Posterior cingulate gyrus (tissue), 11 donors: ENCODE data around the gene SLC2A13.
"Not testable (repeated sequence)": the region's sequence is repeated elsewhere in the genome, so short reads cannot be mapped to it uniquely, and the experiment has no call there.

ENCODE experiments used
- DNase-seq, 10 donors: peaks; one replicate each; pipeline versions ENCODE4 v3.0.0 to v3.0.0-alpha.2; 2020 to 2021; ENCODE audit warnings: mixed read lengths in 3 of 10
- intact Hi-C: fragments of 100-400 bp; cut with DNase I; formaldehyde crosslinking; loops from one replicate; pipeline ENCODE4 v1.15.1; 2023

SLC2A13 gene

DNA sequence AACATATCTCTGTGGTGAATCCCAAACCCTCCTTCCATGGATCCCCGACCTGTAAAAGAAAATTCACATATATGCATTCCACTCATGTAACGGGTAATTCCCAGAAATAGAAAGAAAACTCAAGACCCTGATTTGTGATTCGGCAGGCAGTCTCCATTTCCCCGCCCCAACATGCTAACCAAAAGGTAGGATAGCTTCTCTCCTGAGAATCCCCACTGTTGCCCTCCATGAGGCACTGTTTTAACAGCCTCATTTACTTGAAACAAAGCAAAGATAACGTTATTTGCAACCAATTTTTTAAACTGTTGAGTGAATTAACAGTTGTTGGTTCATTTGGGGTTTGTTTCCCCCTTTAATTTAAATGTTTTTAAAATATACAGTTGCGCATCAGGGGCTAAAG lies 774 bp upstream of the SLC2A13 start:
- no peak for DNase-seq
- intact Hi-C loops = loop anchor here (1.0 kb wide), 2 partner anchors 95 to 341 kb away; no protein-coding TSS in a partner anchor

DNA sequence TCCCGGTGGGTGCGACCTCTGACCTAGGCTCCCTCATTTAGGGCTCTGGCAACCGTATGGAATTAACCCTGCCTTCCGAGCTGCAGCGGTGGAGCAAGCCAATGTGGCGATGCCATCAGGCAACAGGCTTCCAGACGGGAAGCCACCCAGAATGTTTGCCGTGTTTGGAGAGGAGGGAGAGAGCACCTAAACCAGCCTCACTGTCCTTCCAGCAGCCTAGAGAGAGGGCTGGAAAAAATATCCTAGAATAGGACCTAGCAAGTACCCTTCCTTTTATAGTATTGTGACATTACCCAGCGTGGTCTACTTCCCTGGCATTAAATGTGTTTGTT lies 287 bp upstream of the SLC2A13 start:
- no peak for DNase-seq
- intact Hi-C loops = no loop called here

DNA sequence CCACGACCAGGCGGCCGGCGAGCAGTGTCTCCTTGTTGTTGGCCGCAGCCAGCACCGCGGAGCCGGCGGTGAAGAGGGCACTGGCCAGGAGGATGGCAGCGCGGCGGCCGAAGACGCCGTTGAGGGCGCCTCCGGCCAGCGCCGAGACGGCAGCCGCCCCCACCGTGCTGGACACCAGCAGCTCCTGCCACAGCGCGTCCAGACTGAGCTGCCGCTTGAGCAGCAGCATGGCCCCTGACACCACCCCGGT lies 691 bp downstream of the SLC2A13 start:
- intact Hi-C loops = no loop called here
- DNase-seq = peak in 2 of 10 donors; percentile 17 to 84

DNA sequence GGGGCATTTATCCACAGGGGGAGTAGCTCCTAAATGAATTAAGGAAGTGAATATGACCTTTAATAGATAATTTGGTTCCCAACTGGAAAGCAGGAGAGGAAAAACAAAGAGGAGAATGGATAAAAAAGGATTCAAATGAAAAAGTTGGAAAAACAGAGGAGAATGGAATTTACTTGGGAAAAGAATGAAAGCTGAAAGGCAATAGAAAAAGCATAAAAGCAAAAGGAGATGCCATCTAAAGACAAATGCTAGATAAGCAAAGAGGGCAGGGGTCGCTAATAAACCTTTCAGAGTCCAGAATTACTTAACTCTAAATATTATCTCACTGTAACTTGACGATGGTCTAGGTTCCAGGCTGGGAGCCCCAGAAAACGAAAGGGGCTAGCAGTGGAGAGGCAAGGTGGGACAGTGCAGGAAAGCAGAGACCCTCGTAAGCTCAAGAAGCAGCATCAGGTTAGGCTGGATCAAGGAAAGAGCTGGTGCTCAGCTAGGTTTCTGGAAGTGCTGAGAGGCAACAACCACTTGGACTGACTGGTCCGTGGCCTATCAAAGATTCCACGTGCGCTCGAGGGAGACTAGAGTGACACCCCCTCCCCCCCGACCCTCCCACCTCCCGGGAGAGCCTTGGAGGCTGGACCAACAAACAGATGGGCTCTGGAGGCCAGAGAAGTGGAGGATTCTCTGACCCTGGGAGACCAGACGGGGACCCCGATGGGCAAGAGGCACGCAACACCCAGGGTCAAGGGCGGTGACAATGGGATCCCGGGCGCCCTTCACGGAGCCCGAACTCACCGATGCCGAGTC lies 1.2 kb downstream of the SLC2A13 start:
- intact Hi-C loops = no loop called here
- peak in 1 of 10 donors; percentile 5 for DNase-seq

DNA sequence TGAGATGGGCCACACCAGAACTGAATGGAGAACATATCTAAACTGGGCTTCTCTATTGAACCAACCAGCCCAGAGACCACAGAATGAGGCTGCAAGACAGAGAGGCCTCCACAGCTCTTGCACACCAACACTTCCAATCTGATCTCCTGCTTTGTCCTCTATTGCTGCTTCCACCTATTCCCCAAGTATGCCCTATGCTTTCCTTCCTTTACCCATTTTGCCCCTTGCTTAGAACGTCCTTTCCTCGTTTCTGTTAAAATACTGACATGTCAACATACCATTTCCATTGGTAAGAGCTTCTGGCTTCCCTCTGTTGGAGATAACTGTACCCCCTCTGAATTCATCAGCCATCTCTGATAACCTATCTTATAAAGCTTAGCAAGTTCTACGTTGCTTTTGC lies 2.8 kb downstream of the SLC2A13 start:
- DNase-seq = no peak
- intact Hi-C loops = no loop called here

DNA sequence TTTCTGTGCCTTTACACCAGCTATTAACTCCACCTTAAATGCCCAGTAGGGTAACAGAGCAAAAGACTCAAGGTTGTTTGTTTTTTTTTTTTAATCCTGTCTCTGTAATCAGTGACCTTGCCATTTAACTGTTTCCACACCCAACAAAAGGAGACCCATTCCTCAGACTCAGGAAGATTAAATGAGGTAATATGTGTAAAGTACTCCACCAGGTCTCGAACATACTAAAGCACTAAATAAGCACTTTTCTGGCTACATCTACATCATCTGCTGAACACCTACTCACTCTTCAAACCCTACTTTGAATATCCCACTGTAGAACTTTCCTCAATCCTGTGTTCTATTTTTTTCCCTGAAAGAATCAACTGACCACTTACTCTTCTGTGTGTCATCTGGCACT lies 4.1 kb downstream of the SLC2A13 start:
- DNase-seq = no peak
- intact Hi-C loops = no loop called here

- intact Hi-C loops = no loop called here
- DNase-seq = no peak
These were observed 6.4 kb downstream of the SLC2A13 start for GRCh38 chr12:40099423-40099853.

- DNase-seq = no peak
These were observed 7.3 kb downstream of the SLC2A13 start for GRCh38 chr12:40098406-40099145.

DNA sequence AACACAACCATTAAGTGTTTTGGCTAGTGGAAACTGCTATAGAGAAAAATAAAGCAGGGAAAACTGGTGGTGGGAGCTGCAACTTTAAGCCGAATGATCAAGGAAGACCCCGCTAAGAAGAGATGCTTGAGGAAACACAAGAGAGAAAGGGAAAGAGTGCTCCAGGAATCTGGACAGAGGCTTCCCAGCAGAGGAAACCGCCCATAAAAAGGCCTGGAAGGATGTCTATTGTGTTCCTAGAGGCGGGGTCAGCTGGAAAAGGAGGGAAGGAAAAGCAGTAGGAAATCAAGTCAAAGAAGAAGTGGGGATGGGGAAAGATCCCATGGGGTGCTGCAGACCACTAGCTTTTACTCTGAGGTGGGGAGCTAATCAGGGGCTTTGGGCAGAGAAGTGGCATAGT lies 12.4 kb downstream of the SLC2A13 start:
- no peak for DNase-seq
- intact Hi-C loops = no loop called here

More at GRCh38 chr12:40098406-40099145, 7.3 kb downstream of the SLC2A13 start:
- intact Hi-C loops = no loop called here

DNA sequence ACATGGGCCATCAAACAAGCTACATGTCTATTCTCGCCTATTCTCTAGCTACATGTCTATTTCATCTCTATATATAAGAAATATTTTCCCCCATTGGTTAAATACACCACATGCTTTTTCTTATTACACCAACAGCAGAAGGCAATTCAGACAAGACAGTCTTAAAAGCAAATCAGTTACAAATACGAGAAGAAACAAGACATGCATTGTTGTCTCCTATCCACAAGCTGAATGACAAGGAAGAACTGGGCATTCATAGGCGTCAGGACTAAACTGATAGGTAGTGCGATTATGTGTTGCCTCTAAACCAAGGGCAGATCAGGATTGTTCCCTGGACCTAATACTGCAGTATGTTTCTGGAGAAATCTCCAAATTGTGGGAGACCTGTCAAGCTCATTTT lies 19.4 kb downstream of the SLC2A13 start:
- intact Hi-C loops = no loop called here
- no peak for DNase-seq

- DNase-seq = no peak
- intact Hi-C loops = no loop called here
These were observed 27.6 kb downstream of the SLC2A13 start for GRCh38 chr12:40078266-40078665.

DNA sequence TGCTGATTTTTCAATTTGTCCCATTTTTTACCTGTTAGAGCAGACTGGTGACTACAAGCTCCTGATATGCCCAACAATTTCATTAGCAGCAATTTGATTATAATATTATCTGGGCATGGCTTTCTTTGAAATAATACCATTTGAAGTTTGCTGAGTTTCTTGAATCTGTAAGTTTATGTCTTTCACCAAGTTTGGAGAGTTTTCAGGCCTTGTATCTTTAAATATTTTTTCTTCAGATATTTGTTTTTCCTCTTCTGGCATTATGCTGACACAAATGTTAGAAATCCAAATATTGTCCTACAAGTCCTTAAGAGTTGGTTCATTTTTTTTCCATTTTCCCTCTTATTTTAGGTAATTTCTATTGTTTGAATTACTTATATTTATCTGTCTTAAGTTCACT lies 30.4 kb downstream of the SLC2A13 start:
- no peak for DNase-seq
- intact Hi-C loops = no loop called here

DNA sequence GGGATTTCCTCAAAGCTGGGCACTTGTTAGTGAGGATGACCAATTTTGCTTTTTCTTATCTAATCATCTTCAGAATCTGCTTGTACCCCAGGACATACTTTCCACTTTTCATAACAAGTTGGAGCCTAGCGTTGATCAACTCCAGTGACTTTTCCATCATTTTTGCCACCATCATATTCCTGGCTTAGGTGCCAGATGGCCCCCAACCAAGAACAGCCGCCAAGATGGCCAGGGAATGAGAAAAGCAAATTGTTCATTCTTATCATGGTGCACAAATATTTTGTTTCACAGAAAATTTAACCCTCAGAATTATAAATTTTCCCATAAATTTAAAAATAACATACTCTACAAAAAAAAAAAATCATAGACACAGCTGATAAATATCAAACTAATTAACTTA lies 37.5 kb downstream of the SLC2A13 start:
- intact Hi-C loops = no loop called here
- DNase-seq = no peak

DNA sequence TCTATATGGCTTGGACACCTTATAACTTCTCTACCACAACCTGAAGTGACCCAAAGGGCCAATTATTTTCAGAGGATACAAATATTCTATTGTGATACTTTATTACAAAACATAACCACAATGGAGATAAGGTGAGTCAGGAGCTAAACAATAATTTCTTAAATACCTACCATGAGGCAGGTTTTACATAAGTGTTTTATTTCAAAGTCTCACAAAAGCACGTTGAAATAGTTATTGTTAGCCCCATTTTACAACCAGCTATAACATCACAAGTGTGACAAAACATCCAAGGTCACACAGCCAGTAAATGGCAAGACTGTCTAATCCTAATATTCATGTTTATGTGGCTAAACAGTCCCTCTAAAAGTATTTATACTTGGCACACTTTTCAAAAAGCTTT lies 40.2 kb downstream of the SLC2A13 start:
- intact Hi-C loops = no loop called here
- no peak for DNase-seq

DNA sequence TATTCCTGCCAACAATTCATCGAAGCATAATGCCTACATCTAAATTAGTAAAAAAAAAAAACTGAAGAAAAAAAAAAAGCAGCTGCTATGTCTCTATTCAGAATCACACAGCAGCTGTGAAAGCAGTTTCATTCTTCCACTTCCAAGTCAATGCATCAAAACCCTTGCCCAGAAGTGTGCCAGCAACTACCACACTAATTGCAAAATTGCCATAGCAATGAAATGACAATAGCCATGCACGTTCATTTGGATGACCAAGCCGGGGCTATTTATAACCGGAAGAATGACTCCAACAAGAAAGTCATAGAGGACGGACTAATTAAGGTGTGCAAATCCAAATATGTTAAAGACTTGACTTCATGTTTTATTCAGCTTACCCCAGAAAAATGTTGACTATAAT lies 42.5 kb downstream of the SLC2A13 start:
- peak in 2 of 10 donors; percentile 10 to 20 for DNase-seq
- intact Hi-C loops = no loop called here

GRCh38 chr12:40058721-40059190 lies 47.1 kb downstream of the SLC2A13 start:
- intact Hi-C loops = no loop called here
- DNase-seq = peak in 1 of 10 donors; percentile 9

- intact Hi-C loops = no loop called here
- DNase-seq = no peak
These were observed 49.5 kb downstream of the SLC2A13 start for GRCh38 chr12:40056373-40056772.

- no peak for DNase-seq
- intact Hi-C loops = no loop called here
These were observed 50.1 kb downstream of the SLC2A13 start for GRCh38 chr12:40055776-40056175.

DNA sequence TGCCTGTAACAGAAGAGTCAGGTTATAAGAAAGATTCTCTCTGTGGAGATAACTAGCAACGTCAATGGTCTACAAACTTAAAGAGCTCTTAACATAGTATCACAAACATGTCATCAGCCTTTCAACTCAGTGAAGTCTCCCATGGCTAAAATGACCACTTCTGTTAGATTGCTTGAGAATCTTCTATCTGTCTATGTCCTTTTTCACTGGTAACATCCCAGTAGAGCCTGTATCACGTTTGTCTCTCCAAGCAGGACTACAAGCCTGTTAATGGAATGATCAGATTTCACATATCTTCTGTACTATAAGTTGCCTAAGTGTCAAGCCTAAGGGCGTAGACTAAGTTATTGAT lies 50.7 kb downstream of the SLC2A13 start:
- no peak for DNase-seq
- intact Hi-C loops = no loop called here

DNA sequence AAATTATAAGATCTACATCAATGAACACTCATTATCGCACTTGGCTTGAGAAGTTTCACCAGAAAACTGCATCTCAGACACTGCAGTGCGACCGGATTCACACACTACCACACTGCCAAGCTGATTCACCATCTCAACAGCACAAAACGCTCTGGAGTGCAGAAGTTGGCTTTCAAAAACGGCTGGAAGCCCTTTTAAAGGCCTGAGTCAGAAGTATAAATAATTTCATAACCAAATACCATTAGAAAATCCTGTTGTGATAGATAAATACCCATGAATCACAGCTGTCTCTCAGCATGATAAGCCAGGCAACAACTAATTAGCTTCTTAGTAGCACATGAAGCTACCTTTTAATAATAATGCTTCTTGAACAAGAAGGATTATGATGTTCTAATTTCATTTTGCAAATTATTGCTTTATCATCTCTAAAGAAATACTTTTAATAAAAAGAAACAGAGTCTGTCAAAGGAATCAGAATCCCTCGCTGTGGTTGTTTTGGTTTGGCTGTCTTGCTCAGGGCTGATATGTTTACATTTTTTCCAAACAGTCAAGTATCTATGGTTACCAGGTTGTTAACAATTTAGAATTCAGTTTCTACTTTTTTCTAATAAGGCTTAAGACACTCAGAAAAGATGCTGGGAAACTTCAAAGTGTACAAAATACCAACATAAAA lies 51.2 kb downstream of the SLC2A13 start:
- DNase-seq = peak in 6 of 10 donors; percentile 30 to 86 (median 40)
- intact Hi-C loops = no loop called here

- no peak for DNase-seq
- intact Hi-C loops = no loop called here
These were observed 56.6 kb downstream of the SLC2A13 start for GRCh38 chr12:40049268-40049667.

DNA sequence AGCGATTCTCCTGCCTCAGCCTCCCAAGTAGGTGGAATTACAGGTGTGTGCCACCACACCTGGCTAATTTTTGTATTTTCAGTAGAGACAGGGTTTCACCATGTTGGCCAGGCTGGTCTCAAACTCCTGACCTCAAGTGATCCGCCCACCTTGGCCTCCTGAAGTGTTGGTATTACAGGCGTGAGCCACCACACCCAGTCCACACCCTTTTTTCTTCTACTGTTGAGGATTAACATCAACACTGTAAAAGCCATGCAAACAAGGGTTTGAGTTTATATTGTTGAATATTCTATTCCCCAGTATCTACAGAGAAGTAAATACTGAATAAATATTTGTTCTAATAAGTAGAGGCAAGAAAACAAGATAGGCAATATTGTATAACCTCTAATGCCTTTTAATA lies 58.9 kb downstream of the SLC2A13 start:
- intact Hi-C loops, DNase-seq: not testable (repeated sequence)
